Fibroblast of mammary gland (primary cell): Measurements from ENCODE around the gene AFG1L.
A peak's percentile ranks its signal among the peaks of the same experiment; 100 is the strongest.

Experiments used
- DNase-seq: peaks from one replicate; pipeline ENCODE4 v3.0.0-alpha.2; 2010; ENCODE audit warnings: low read depth
- H3K4me3 ChIP-seq: 2 replicates; pipeline ENCODE4 v1.5.1; 2011; ENCODE audit warnings: low read depth, mild to moderate bottlenecking, low read length, moderate library complexity; ENCODE audit not compliant: control insufficient read depth
- TF ChIP-seq, protein P1 (sequence below): conservative IDR thresholded peaks from 2 replicates; pipeline ENCODE4 v1.5.1; 2011; ENCODE audit warnings: low read depth, low read length, inconsistent platforms; ENCODE audit not compliant: control insufficient read depth, insufficient read depth

AFG1L gene

GRCh38 chr6:108330806-108331205, 36.0 kb downstream of the AFG1L start:
- TF ChIP-seq, protein P1, sequence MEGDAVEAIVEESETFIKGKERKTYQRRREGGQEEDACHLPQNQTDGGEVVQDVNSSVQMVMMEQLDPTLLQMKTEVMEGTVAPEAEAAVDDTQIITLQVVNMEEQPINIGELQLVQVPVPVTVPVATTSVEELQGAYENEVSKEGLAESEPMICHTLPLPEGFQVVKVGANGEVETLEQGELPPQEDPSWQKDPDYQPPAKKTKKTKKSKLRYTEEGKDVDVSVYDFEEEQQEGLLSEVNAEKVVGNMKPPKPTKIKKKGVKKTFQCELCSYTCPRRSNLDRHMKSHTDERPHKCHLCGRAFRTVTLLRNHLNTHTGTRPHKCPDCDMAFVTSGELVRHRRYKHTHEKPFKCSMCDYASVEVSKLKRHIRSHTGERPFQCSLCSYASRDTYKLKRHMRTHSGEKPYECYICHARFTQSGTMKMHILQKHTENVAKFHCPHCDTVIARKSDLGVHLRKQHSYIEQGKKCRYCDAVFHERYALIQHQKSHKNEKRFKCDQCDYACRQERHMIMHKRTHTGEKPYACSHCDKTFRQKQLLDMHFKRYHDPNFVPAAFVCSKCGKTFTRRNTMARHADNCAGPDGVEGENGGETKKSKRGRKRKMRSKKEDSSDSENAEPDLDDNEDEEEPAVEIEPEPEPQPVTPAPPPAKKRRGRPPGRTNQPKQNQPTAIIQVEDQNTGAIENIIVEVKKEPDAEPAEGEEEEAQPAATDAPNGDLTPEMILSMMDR = no peak
- DNase-seq = no peak
- no peak overlapping the region for H3K4me3 ChIP-seq

- DNase-seq = no peak
- TF ChIP-seq, protein P1 = no peak
- no peak overlapping the region for H3K4me3 ChIP-seq
These were observed 37.1 kb downstream of the AFG1L start for GRCh38 chr6:108331982-108332381.

DNA sequence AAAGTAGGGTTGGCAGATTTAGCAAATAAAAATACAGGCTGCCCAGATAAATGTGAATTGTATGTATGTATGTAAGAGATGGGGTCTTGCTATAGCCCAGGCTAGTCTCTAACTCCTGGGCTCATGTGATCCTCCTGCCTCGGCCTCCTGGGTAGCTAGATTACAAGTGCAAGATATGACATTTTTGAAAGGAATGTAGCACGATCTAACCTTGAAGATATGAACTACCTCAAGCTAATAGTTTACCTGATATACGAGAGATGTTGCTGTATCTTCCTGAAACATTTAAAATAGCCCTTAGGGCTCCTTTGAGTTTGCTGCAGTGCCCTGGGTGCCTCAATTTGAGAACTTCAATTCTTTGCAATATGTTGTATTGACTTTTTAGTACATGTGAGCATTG, 42.1 kb downstream of the AFG1L start:
- TF ChIP-seq, protein P1 = no peak
- H3K4me3 ChIP-seq = no peak overlapping the region

DNA sequence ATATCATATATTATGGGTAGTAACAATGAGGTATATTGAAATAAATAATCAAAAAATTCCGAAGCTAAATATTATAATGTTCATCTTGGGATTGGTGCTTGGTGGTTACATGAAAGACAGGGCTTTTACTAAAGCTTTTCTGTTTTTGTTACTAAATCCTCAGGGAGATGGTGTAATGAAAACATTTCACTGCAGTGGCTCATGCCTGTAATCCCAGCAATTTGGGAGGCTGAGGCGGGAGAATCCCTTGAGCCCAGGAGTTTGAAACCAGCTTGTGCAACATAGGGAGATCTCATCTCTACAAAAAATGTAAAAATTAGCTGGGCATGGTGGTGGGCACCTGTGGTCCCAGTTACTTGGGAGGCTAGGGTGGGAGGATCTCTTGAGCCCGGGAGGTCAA, 42.9 kb downstream of the AFG1L start:
- H3K4me3 ChIP-seq = no peak overlapping the region
- TF ChIP-seq, protein P1 = no peak
- peak; percentile 14 for DNase-seq

More for the DNA sequence above, 42.1 kb downstream of the AFG1L start:
- DNase-seq = no peak

GRCh38 chr6:108341372-108341771, 46.5 kb downstream of the AFG1L start:
- DNase-seq = no peak
- no peak overlapping the region for H3K4me3 ChIP-seq
- TF ChIP-seq, protein P1 = no peak

GRCh38 chr6:108343894-108344293, 49.0 kb downstream of the AFG1L start:
- TF ChIP-seq, protein P1 = no peak
- DNase-seq = no peak
- H3K4me3 ChIP-seq = no peak overlapping the region
